Lower leg skin (tissue), 3 donors: ENCODE data around the gene GPR55.

Source experiments
- CTCF ChIP-seq, 3 donors: fragments of 450-650 bp; IDR thresholded peaks; one replicate each; pipeline ENCODE4 v1.5.1; 2016; ENCODE audit warnings: antibody characterized with exemption in 3 of 3, mild to moderate bottlenecking in 3 of 3, moderate library complexity in 2 of 3
- POLR2A ChIP-seq, 2 donors: fragments of 450-650 bp; IDR thresholded peaks; one replicate each; pipeline ENCODE4 v1.6.1; 2016 to 2017; ENCODE audit warnings: antibody characterized with exemption in 2 of 2, mild to moderate bottlenecking in 1 of 2, moderate library complexity in 1 of 2

DNA sequence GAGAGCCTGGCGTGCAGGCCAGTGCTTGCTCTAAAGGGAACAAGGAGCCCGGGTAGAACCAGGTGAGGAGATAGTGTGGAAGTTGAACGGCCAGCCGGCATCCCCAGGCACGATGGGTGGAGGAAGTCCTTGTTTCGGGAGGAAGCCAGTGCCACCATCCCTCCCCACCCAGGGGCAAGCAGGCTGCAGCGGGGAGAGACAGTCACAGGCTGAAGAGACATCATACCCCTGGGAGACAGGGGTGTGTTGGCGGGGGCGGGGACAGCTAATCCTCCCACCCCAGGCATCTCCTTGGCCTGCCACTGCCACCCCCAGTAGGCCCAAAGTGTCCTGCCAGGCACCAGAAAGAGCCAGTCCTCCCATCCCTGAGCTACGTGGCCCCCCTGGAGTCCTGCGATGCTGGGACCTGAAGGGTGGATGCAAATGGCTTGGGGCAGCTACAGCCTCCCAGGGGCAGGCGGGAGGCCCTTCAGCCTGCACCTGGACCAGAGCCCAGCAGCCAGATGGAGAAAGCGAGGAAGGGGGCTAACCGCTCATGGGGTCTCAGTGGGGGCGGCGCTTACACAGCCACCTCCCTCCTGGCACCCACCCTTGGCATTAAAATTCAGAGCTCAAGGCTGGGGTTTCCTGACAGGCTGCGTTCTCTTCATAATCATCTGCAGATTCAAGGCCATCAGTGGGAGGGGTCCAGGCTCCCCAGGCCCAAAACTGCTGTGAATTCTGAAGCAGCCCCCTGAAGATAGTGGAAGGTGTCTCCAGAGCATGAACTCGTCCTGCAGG lies 14.8 kb upstream of the GPR55 start:
- TF ChIP-seq CTCF (IDR thresholded peaks at IDR 0.05) (no peak), POLR2A (IDR thresholded peaks at IDR 0.05) (no peak)
